HG03575 (cell line): ENCODE measurements around the gene KCNIP1.
A peak's percentile ranks its signal among the peaks of the same experiment; 100 is the strongest.

ENCODE experiments used
- ATAC-seq: cut with Tn5 transposase; IDR thresholded peaks from one replicate; pipeline ENCODE4 v1.9.1; 2021; ENCODE audit not compliant: unreplicated experiment, insufficient number of reproducible peaks, low FRiP score; ENCODE audit errors: extremely low read depth

KCNIP1 gene

DNA sequence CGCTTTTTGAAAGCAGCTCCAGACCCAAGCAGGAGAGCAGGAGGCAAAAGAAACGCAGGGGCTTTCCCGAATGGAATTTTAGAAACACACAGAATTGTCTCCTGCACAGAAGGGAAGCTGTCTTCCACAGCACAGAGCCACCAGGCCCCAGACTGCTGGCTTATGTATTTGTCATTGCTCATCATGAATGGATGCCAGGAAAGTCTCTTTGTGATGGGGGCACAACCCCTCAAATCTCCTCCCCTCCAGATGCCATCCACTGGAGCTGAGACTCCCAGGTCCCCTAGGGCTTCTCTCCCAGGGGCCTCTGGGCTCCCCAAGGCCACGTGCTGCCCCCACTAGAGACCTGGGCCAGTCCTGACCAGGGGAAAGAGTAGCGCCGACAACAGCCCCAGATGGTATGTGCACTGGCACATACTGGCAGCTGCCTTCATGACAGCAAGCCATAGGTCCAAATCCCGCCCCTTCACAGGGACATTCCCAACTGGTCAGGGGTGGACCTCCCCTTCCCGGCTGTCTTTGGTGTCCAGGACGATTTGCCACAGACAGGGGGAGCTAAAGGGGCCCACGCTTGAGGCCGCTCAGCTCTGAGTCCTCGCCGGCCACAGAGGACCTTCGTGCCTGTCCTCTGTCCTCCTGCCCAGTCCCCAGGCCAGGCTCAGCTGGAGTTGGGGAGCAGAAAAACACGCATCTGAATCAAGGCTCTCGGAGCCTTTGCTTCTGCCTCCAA is 127.8 kb downstream of the KCNIP1 start:
- ATAC-seq = no peak

- no peak for ATAC-seq
Observed at GRCh38 chr5:170632266-170632984, 128.6 kb downstream of the KCNIP1 start.

GRCh38 chr5:170632985-170633234 is 129.1 kb downstream of the KCNIP1 start:
- peak; percentile 76 for ATAC-seq

- no peak for ATAC-seq
Observed at GRCh38 chr5:170633235-170634081, 129.6 kb downstream of the KCNIP1 start.

GRCh38 chr5:170634256-170634990 is 130.6 kb downstream of the KCNIP1 start:
- no peak for ATAC-seq

- ATAC-seq = no peak
Observed at GRCh38 chr5:170635706-170636105, 131.9 kb downstream of the KCNIP1 start.

DNA sequence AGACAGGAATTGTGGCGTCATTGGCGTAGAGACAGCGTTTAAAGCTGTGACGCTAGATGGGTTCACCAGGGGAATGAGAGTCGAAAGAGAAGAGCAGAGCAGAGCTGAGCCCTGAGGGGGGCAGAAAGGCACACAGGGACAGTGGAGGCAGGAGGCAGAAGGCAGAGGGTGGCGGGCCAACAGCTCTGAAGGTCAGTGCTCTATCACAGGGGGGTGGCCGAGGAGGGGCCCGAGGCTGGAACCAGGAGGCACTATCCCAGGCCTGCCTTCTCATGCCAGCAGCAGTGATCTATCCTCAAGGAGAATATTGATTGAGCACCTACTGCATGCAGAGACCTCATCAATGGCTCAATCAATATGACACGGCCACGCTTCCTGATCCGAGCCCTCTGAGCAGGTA is 132.4 kb downstream of the KCNIP1 start:
- no peak for ATAC-seq

- no peak for ATAC-seq
Observed at GRCh38 chr5:170636801-170637477, 133.1 kb downstream of the KCNIP1 start.

GRCh38 chr5:170638051-170638450 is 134.2 kb downstream of the KCNIP1 start:
- ATAC-seq = no peak

GRCh38 chr5:170638454-170639220 is 134.8 kb downstream of the KCNIP1 start:
- ATAC-seq = no peak

DNA sequence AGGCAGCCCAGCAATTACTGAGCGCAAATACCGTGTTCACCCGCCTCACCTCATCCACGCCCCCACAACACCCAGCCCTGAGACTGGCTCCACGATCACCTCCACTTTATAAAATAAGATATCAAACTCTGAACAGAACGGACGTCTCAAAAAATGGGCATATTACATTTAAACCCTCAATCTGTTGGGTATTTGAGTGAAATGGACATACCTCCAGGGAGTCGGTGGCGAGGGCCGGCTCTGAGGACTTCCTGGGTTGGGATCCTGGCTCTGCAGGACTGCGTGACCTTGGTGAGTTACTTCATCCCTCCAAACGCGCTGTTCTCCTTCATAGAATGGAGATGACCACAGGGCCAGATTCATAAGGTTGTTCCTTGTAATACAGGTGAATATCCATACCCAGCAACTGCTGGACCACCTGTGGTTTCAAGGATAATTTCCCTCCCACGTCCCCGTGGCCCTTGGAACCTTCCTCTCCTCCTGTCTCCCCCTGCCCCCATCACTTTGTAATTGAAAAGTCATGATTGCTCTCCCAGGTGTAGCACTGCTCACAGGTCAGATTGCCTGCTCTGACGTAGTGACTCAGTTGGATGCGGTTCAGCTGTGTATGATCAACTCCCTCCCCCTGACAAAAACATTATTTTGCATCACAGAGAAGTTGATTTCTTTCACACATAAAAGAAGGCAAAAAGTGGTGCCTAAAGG is 135.6 kb downstream of the KCNIP1 start:
- ATAC-seq = no peak

- ATAC-seq = no peak
Observed at GRCh38 chr5:170640731-170641588, 137.1 kb downstream of the KCNIP1 start.

- ATAC-seq = no peak
Observed at GRCh38 chr5:170641589-170642031, 137.8 kb downstream of the KCNIP1 start.

DNA sequence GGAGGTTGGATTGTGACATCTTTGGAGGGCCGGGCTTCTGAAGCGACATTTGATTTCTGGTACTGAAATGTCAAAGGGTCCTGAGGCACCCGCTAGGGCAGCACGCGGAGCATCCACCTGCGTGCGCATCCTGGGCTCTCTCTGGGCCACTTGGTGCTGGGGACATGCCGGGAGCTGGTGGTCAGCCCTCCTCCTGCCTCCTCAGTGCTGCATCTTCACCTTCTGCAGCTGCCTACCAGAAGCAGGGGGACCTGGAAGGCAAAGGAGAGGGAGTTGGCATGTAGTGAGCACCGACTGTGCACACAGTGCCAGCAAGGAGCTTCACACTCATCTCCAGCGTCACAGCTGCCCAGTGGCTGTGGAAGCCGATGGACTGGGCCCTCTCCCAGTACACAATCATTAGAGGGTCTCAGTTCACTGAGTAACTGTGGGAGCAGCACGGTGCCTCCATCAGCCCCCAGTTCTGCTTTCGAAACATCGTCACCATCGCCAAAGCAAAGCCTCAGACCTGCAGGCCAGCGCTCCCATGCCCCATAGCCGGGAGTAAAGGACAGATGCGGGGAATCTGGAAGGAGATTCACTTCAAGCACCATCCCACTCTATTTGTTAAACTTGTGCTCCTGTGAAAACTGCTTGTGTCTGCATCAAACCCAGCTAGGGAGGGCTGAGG is 138.4 kb downstream of the KCNIP1 start:
- no peak for ATAC-seq

- no peak for ATAC-seq
Observed at GRCh38 chr5:170642776-170643436, 139.1 kb downstream of the KCNIP1 start.

- no peak for ATAC-seq
Observed at GRCh38 chr5:170643591-170643990, 139.8 kb downstream of the KCNIP1 start.
